HG02970 (cell line): Measurements from ENCODE around the gene CYP4F22.
"Not testable (repeated sequence)": the region's sequence is repeated elsewhere in the genome, so short reads cannot be mapped to it uniquely, and the experiment has no call there.

Source experiments
- ATAC-seq: cut with Tn5 transposase; IDR thresholded peaks from one replicate; pipeline ENCODE4 v1.9.1; 2021; ENCODE audit warnings: mild to moderate bottlenecking, moderate library complexity, moderate number of reproducible peaks; ENCODE audit not compliant: unreplicated experiment, low FRiP score

Gene CYP4F22

GRCh38 chr19:15508035-15508710 lies at the start of gene CYP4F22:
TSS of gene CYP4F22 (plus strand) at chr19:15508525. CDS start at chr19:15525337, 16,812 bp downstream.
- no peak for ATAC-seq

- ATAC-seq, result no peak
Observed at GRCh38 chr19:15461694-15462093, 46.6 kb upstream of the CYP4F22 start.

GRCh38 chr19:15463861-15464371 lies 44.4 kb upstream of the CYP4F22 start:
- no peak for ATAC-seq

- no peak for ATAC-seq
Observed at GRCh38 chr19:15464394-15465385, 43.6 kb upstream of the CYP4F22 start, which contains the start of gene RASAL3. TSS of gene RASAL3 (minus strand) at chr19:15464544. CDS start at chr19:15464358, 186 bp downstream.

GRCh38 chr19:15466851-15467733 lies 41.2 kb upstream of the CYP4F22 start:
- ATAC-seq, result no peak

- ATAC-seq, result no peak
Observed at GRCh38 chr19:15467734-15468214, 40.6 kb upstream of the CYP4F22 start.

GRCh38 chr19:15468675-15469512 lies 39.4 kb upstream of the CYP4F22 start:
- no peak for ATAC-seq

- no peak for ATAC-seq
Observed at GRCh38 chr19:15469513-15470297, 38.6 kb upstream of the CYP4F22 start.

GRCh38 chr19:15471639-15472101 lies 36.7 kb upstream of the CYP4F22 start:
- ATAC-seq, result no peak

- not testable (repeated sequence) for ATAC-seq
Observed at GRCh38 chr19:15473821-15474220, 34.5 kb upstream of the CYP4F22 start.

GRCh38 chr19:15475169-15475568 lies 33.2 kb upstream of the CYP4F22 start:
- no peak for ATAC-seq

GRCh38 chr19:15475611-15476010 lies 32.7 kb upstream of the CYP4F22 start:
- ATAC-seq, result no peak

- ATAC-seq, result no peak
Observed at GRCh38 chr19:15476325-15476724, 32.0 kb upstream of the CYP4F22 start.

GRCh38 chr19:15479391-15480345 lies 28.7 kb upstream of the CYP4F22 start, which contains the start of gene PGLYRP2:
TSS of gene PGLYRP2 (minus strand) at chr19:15479501. CDS start at chr19:15479371, 130 bp downstream.
- no peak for ATAC-seq

GRCh38 chr19:15480996-15481395 lies 27.3 kb upstream of the CYP4F22 start:
- ATAC-seq, result not testable (repeated sequence)

- ATAC-seq, result not testable (repeated sequence)
Observed at GRCh38 chr19:15485768-15486167, 22.6 kb upstream of the CYP4F22 start.

- no peak for ATAC-seq
Observed at GRCh38 chr19:15487038-15487437, 21.3 kb upstream of the CYP4F22 start.
